Esophagus muscularis mucosa (tissue), 4 donors: Measurements from ENCODE around the gene WTAP. TPM values are rescaled to one million over a fixed set of nuclear protein-coding genes. Genes with fewer than 3 reads are reported as not detected.

Experiments
- DNase-seq: peaks from one replicate; pipeline ENCODE4 v3.0.0-alpha.2; 2017; ENCODE audit errors: extremely low spot score
- H3K27ac ChIP-seq, 4 donors: fragments of 200-600 bp; sonication (generic); replicated peaks in 1 of 4; 1 replicate in 3 of 4; 2 replicates in 1 of 4; pipeline ENCODE4 v1.5.1; 2016 to 2019; ENCODE audit warnings: mild to moderate bottlenecking in 1 of 4
- H3K27me3 ChIP-seq, 4 donors: fragments of 200-600 bp; sonication (generic); one replicate each; pipeline versions ENCODE4 v1.5.1 to v1.6.0; 2016 to 2019
- H3K36me3 ChIP-seq, 4 donors: fragments of 200-600 bp; sonication (generic); one replicate each; pipeline ENCODE4 v1.5.1; 2016 to 2019
- H3K4me1 ChIP-seq, 4 donors: fragments of 200-600 bp; sonication (generic); one replicate each; pipeline ENCODE4 v1.5.1; 2016 to 2019
- H3K4me3 ChIP-seq, 4 donors: fragments of 200-600 bp; sonication (generic); 1 replicate in 2 of 4; 2 replicates in 2 of 4; pipeline ENCODE4 v1.5.1; 2016 to 2019; ENCODE audit warnings: mild to moderate bottlenecking in 4 of 4, moderate library complexity in 1 of 4
- H3K9me3 ChIP-seq, 4 donors: fragments of 200-600 bp; sonication (generic); 1 replicate in 3 of 4; 2 replicates in 1 of 4; pipeline ENCODE4 v1.5.1; 2016 to 2019
- CTCF ChIP-seq, 3 experiments: fragments of 200-600 bp in 2 of 3; fragments of 450-650 bp in 1 of 3; sonication (generic) in 2 of 3; IDR thresholded peaks; one replicate each; pipeline ENCODE4 v1.5.1; 2017 to 2019; ENCODE audit warnings: antibody characterized with exemption in 3 of 3, mild to moderate bottlenecking in 2 of 3, moderate library complexity in 1 of 3
- EP300 ChIP-seq: sonication (generic); formaldehyde crosslinking; IDR thresholded peaks from one replicate; pipeline ENCODE4 v1.6.1; 2017; ENCODE audit warnings: antibody characterized with exemption
- POLR2A ChIP-seq: fragments of 450-650 bp; IDR thresholded peaks from one replicate; pipeline ENCODE4 v1.6.1; 2017; ENCODE audit warnings: antibody characterized with exemption, moderate library complexity, mild to moderate bottlenecking, low read depth
- POLR2AphosphoS5 ChIP-seq, 2 donors: sonication (generic); formaldehyde crosslinking; IDR thresholded peaks; one replicate each; pipeline ENCODE4 v1.6.1; 2017; ENCODE audit warnings: antibody characterized with exemption in 2 of 2
- WGBS: methylation state at CpG from one replicate; pipeline ENCODE4 v1.1.5; 2018; 5-methylcytosine and 5-hydroxymethylcytosine counted together
- intact Hi-C: fragments of 100-400 bp; cut with DNase I; formaldehyde crosslinking; loops from one replicate; pipeline ENCODE4 v1.15.1; 2023
- total RNA-seq, 4 donors: library from RNA; depleted of rRNA; stranded (reverse); fragments of >200 nt; gene quantifications; one replicate each; pipeline versions ENCODE4 v1.1.0 to v1.2.1, GENCODE V29; 2016

The WTAP gene
- total RNA-seq, 4 donors from 2014 or later = 62.7 to 96.9 (median 75.3) TPM

DNA sequence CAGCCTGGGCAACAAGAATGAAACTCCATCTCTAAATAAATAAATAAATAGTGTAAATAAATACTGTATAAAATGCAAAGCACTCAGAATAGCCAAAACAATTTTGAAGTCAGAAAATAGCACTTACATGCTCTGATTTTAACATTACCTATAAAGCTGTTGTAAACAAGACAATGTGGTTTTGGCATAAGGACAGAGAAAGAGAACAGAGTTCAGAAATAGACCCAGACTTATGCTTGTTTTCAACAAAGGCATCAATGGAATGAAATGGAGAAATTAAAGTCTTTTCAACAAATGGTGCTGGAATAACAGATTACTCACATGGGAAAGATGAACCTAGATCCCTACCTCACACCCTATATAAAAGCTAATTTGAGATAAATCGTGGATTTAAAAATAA is 44.9 kb downstream of the WTAP start:
- H3K4me3 ChIP-seq = no peak overlapping the region
- H3K27ac ChIP-seq = no peak overlapping the region
- TF ChIP-seq POLR2A (no peak), CTCF (IDR thresholded peaks at IDR 0.05) (no peak), POLR2AphosphoS5 (IDR thresholded peaks at IDR 0.05) (no peak), EP300 (no peak)
- no peaks in the 10 kb centered on the region for H3K4me1 ChIP-seq
- DNase-seq = no peak
- intact Hi-C loops = no loop called here
- no peaks in the 10 kb centered on the region for H3K27me3 ChIP-seq
- 45% methylated on average over 1 of the region's 1 CpG for WGBS
- peaks cover 0 to 55% (median 18%) of the 10 kb centered on the region in 4 donors for H3K36me3 ChIP-seq
- no peaks in the 10 kb centered on the region for H3K9me3 ChIP-seq

GRCh38 chr6:159777240-159777904 is 50.1 kb downstream of the WTAP start:
- no peaks in the 10 kb centered on the region for H3K9me3 ChIP-seq
- no peak for TF ChIP-seq CTCF (IDR thresholded peaks at IDR 0.05)
- no peak for TF ChIP-seq POLR2AphosphoS5 (IDR thresholded peaks at IDR 0.05)
- TF ChIP-seq EP300 = no peak
- TF ChIP-seq POLR2A = no peak
- H3K4me3 ChIP-seq = no peak overlapping the region
- no peak for DNase-seq
- 79% methylated on average over 7 of the region's 7 CpGs for WGBS
- H3K27ac ChIP-seq = no peak overlapping the region
- H3K4me1 ChIP-seq = peaks cover 0 to 7% (median 0%) of the 10 kb centered on the region in 4 donors
- intact Hi-C loops = no loop called here
- no peaks in the 10 kb centered on the region for H3K27me3 ChIP-seq
- peaks cover 41 to 88% (median 57%) of the 10 kb centered on the region in 4 donors for H3K36me3 ChIP-seq

DNA sequence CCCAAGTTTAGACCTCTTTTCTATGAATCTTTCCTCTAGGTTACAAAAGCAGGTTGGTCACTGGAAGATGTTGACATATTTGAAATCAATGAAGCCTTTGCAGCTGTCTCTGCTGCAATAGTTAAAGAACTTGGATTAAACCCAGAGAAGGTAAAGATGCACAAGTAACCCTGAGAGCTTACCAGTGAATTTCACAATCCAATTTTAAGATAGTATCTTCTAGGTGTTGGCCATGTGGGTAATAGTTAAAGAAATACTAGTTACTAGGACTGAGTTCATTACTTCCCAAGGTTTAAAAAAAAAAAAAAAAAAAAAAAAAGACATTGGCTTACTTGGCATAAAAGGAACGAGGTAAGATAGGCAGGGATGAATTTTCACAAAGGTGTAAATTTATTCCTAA is 50.8 kb downstream of the WTAP start:
- no peaks in the 10 kb centered on the region for H3K27me3 ChIP-seq
- H3K4me1 ChIP-seq = peaks cover 0 to 14% (median 0%) of the 10 kb centered on the region in 4 donors
- no peaks in the 10 kb centered on the region for H3K9me3 ChIP-seq
- TF ChIP-seq EP300 = no peak
- no peak for TF ChIP-seq POLR2AphosphoS5 (IDR thresholded peaks at IDR 0.05)
- TF ChIP-seq POLR2A = no peak
- TF ChIP-seq CTCF (IDR thresholded peaks at IDR 0.05) = no peak
- 55% methylated on average over 1 of the region's 1 CpG for WGBS
- intact Hi-C loops = no loop called here
- no peak overlapping the region for H3K27ac ChIP-seq
- no peak for DNase-seq
- peaks cover 48 to 90% (median 65%) of the 10 kb centered on the region in 4 donors for H3K36me3 ChIP-seq
- no peak overlapping the region for H3K4me3 ChIP-seq

GRCh38 chr6:159778542-159779103 is 51.3 kb downstream of the WTAP start:
- DNase-seq = no peak
- WGBS = 60% methylated on average over 3 of the region's 3 CpGs
- H3K9me3 ChIP-seq = no peaks in the 10 kb centered on the region
- no peak overlapping the region for H3K27ac ChIP-seq
- intact Hi-C loops = no loop called here
- H3K4me1 ChIP-seq = peaks cover 0 to 19% (median 0%) of the 10 kb centered on the region in 4 donors
- TF ChIP-seq CTCF (IDR thresholded peaks at IDR 0.05) (no peak), POLR2A (no peak), POLR2AphosphoS5 (IDR thresholded peaks at IDR 0.05) (no peak), EP300 (no peak)
- H3K27me3 ChIP-seq = no peaks in the 10 kb centered on the region
- no peak overlapping the region for H3K4me3 ChIP-seq
- peaks cover 48 to 92% (median 70%) of the 10 kb centered on the region in 4 donors for H3K36me3 ChIP-seq
